ENCODE data around the gene CTIF. TPM values are rescaled to one million over a fixed set of nuclear protein-coding genes. Genes with fewer than 3 reads are reported as not detected.

CTIF gene
- total and polyA plus RNA-seq, 2 experiments from 2014 or later: 8.6 to 14.4 TPM

- no peak overlapping the region for H3K4me3 ChIP-seq
- H4K20me1 ChIP-seq (replicated peaks; ENCODE audit: insufficient read depth): 0 out of 2 replicates have a peak, but pooled peaks cover 7% of the 10 kb centered on the region
- Mint-ChIP-seq H3K4me3 (no peak overlapping the region), H3K27me3 (ENCODE audit: insufficient read depth, low read depth, poor library complexity) (peaks cover 8% of the 10 kb centered on the region), H3K27ac (no peak overlapping the region), H3K36me3 (ENCODE audit: low read depth) (peaks cover 16% of the 10 kb centered on the region), H3K9me3 (peaks cover 9% of the 10 kb centered on the region; the same call in 2 of the 3 replicates), H3K4me1 (peaks cover 21% of the 10 kb centered on the region)
- no peak for ATAC-seq
- TF ChIP-seq ZNF331 (CRISPR knock-in tag; IDR thresholded peaks at IDR 0.05; ENCODE audit: low read depth) (no peak), NANOG (IDR thresholded peaks at IDR 0.05; ENCODE audit: borderline replicate concordance) (no peak), POLR2AphosphoS5 (IDR thresholded peaks at IDR 0.05; ENCODE audit: low read depth) (no peak), ETS1 (IDR thresholded peaks at IDR 0.05) (no peak), EZH2 (IDR thresholded peaks at IDR 0.05; ENCODE audit: low read depth, unreplicated experiment) (no peak), CREB1 (CRISPR knock-in tag; IDR thresholded peaks at IDR 0.05; ENCODE audit: low read depth) (no peak), EZH2phosphoT487 (IDR thresholded peaks at IDR 0.05; ENCODE audit: unreplicated experiment) (no peak), STAT1 (IDR thresholded peaks at IDR 0.05; ENCODE audit: unreplicated experiment) (no peak), ZNF462 (CRISPR knock-in tag; IDR thresholded peaks at IDR 0.05) (no peak), ZNF114 (CRISPR knock-in tag; IDR thresholded peaks at IDR 0.05) (no peak), JUNB (IDR thresholded peaks at IDR 0.05; ENCODE audit: unreplicated experiment) (no peak)
- TF ChIP-seq, protein P1, sequence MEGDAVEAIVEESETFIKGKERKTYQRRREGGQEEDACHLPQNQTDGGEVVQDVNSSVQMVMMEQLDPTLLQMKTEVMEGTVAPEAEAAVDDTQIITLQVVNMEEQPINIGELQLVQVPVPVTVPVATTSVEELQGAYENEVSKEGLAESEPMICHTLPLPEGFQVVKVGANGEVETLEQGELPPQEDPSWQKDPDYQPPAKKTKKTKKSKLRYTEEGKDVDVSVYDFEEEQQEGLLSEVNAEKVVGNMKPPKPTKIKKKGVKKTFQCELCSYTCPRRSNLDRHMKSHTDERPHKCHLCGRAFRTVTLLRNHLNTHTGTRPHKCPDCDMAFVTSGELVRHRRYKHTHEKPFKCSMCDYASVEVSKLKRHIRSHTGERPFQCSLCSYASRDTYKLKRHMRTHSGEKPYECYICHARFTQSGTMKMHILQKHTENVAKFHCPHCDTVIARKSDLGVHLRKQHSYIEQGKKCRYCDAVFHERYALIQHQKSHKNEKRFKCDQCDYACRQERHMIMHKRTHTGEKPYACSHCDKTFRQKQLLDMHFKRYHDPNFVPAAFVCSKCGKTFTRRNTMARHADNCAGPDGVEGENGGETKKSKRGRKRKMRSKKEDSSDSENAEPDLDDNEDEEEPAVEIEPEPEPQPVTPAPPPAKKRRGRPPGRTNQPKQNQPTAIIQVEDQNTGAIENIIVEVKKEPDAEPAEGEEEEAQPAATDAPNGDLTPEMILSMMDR (conservative IDR thresholded peaks at IDR 0.05; ENCODE audit: low read depth in 2 of 2): no peak
- TF ChIP-seq, protein P2, sequence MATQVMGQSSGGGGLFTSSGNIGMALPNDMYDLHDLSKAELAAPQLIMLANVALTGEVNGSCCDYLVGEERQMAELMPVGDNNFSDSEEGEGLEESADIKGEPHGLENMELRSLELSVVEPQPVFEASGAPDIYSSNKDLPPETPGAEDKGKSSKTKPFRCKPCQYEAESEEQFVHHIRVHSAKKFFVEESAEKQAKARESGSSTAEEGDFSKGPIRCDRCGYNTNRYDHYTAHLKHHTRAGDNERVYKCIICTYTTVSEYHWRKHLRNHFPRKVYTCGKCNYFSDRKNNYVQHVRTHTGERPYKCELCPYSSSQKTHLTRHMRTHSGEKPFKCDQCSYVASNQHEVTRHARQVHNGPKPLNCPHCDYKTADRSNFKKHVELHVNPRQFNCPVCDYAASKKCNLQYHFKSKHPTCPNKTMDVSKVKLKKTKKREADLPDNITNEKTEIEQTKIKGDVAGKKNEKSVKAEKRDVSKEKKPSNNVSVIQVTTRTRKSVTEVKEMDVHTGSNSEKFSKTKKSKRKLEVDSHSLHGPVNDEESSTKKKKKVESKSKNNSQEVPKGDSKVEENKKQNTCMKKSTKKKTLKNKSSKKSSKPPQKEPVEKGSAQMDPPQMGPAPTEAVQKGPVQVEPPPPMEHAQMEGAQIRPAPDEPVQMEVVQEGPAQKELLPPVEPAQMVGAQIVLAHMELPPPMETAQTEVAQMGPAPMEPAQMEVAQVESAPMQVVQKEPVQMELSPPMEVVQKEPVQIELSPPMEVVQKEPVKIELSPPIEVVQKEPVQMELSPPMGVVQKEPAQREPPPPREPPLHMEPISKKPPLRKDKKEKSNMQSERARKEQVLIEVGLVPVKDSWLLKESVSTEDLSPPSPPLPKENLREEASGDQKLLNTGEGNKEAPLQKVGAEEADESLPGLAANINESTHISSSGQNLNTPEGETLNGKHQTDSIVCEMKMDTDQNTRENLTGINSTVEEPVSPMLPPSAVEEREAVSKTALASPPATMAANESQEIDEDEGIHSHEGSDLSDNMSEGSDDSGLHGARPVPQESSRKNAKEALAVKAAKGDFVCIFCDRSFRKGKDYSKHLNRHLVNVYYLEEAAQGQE (IDR thresholded peaks at IDR 0.05; ENCODE audit: unreplicated experiment): no peak
- no peaks in the 10 kb centered on the region for H3K4me1 ChIP-seq (ENCODE audit: insufficient read depth)
- no peaks in the 10 kb centered on the region for H3K9me2 ChIP-seq (ENCODE audit: insufficient read depth)
- H3K36me3 ChIP-seq (ENCODE audit: insufficient read depth): no peaks in the 10 kb centered on the region
- no peaks in the 10 kb centered on the region for H3K27me3 ChIP-seq (ENCODE audit: insufficient read depth)
- no peak overlapping the region for H3K4me2 ChIP-seq
- H2AFZ ChIP-seq: no peak overlapping the region
- no peak overlapping the region for H3K27ac ChIP-seq (ENCODE audit: low read depth)
- H3K79me2 ChIP-seq (replicated peaks; ENCODE audit: insufficient read depth): peaks cover 47% of the 10 kb centered on the region
- no peaks in the 10 kb centered on the region for H3F3A ChIP-seq (replicated peaks; ENCODE audit: low read depth)
- no peak for DNase-seq (ENCODE audit: low spot score)
Measured at GRCh38 chr18:48569915-48570264, 31.1 kb downstream of the CTIF start.
